ENCODE results near the gene ADH1B. TPM values are rescaled to one million over a fixed set of nuclear protein-coding genes. Genes with fewer than 3 reads are reported as not detected.

ADH1B gene
- total and polyA plus RNA-seq, 9 donors = 67.5 to 415 (median 193) TPM

GRCh38 chr4:99361899-99362275 lies 40.7 kb upstream of the ADH1B start:
- H3K27ac ChIP-seq = peak overlapping the region in 1 of 2 donors; percentile 2

GRCh38 chr4:99361268-99361898 lies 40.2 kb upstream of the ADH1B start:
- Histone ChIP-seq H3K4me3 (no peak overlapping the region), H3K36me3 (no peaks in the 10 kb centered on the region), H3K4me1 (ENCODE audit: insufficient read depth) (peaks cover 1% of the 10 kb centered on the region), H3K9me3 (no peaks in the 10 kb centered on the region), H3K27me3 (no peaks in the 10 kb centered on the region), H3K27ac (peak overlapping the region in 1 of 2 donors; percentile 2)
- no peak for TF ChIP-seq CTCF (IDR thresholded peaks at IDR 0.05)
- no peak for DNase-seq
- intact Hi-C loops (cut with DNase I) = no loop called here

More at GRCh38 chr4:99361899-99362275, 40.7 kb upstream of the ADH1B start:
- intact Hi-C loops (cut with DNase I) = no loop called here
- Histone ChIP-seq H3K9me3 (no peaks in the 10 kb centered on the region), H3K4me3 (no peak overlapping the region), H3K36me3 (no peaks in the 10 kb centered on the region), H3K4me1 (ENCODE audit: insufficient read depth) (peaks cover 1% of the 10 kb centered on the region), H3K27me3 (no peaks in the 10 kb centered on the region)
- TF ChIP-seq CTCF (IDR thresholded peaks at IDR 0.05) = no peak
- TF ChIP-seq POLR2A (IDR thresholded peaks at IDR 0.05) = no peak
- TF ChIP-seq EP300 (IDR thresholded peaks at IDR 0.05) = no peak
- DNase-seq = no peak

- no peak for DNase-seq
- H3K9me3 ChIP-seq = no peaks in the 10 kb centered on the region
- no peak overlapping the region for H3K4me3 ChIP-seq
- no peaks in the 10 kb centered on the region for H3K27me3 ChIP-seq
- WGBS, 3 donors = 93 to 97% (median 93%) methylated on average over 24 to 27 of the region's 27 CpGs
- TF ChIP-seq POLR2A (IDR thresholded peaks at IDR 0.05) (no peak), EP300 (IDR thresholded peaks at IDR 0.05) (no peak), CTCF (IDR thresholded peaks at IDR 0.05) (no peak)
- intact Hi-C loops (cut with DNase I) = no loop called here
- H3K36me3 ChIP-seq = no peaks in the 10 kb centered on the region
- H3K27ac ChIP-seq = no peak overlapping the region
- peaks cover 1% of the 10 kb centered on the region for H3K4me1 ChIP-seq (ENCODE audit: insufficient read depth)
Observed at GRCh38 chr4:99359480-99360204, 38.4 kb upstream of the ADH1B start.

GRCh38 chr4:99357948-99358347 lies 36.7 kb upstream of the ADH1B start:
- no peak overlapping the region for H3K27ac ChIP-seq
- no peaks in the 10 kb centered on the region for H3K36me3 ChIP-seq
- H3K4me1 ChIP-seq (ENCODE audit: insufficient read depth) = peaks cover 9% of the 10 kb centered on the region
- WGBS, 3 donors = 71 to 78% (median 72%) methylated on average over 2 of the region's 2 CpGs
- no peak for DNase-seq
- TF ChIP-seq POLR2A (IDR thresholded peaks at IDR 0.05) = no peak
- TF ChIP-seq EP300 (IDR thresholded peaks at IDR 0.05) = no peak
- no peak for TF ChIP-seq CTCF (IDR thresholded peaks at IDR 0.05)
- H3K27me3 ChIP-seq = no peaks in the 10 kb centered on the region
- intact Hi-C loops (cut with DNase I) = no loop called here
- H3K4me3 ChIP-seq = no peak overlapping the region
- H3K9me3 ChIP-seq = no peaks in the 10 kb centered on the region
